Left cardiac atrium (tissue), 4 donors: ENCODE data around the gene NBPF15. TPM values are rescaled to one million over a fixed set of nuclear protein-coding genes. Genes with fewer than 3 reads are reported as not detected.
"Not testable (repeated sequence)": the region's sequence is repeated elsewhere in the genome, so short reads cannot be mapped to it uniquely, and the experiment has no call there.

Source experiments
- ATAC-seq, 2 donors: fragments of 200-7000 bp; cut with Tn5 transposase; one replicate each; pipeline ENCODE4 v1.9.1; 2020; ENCODE audit warnings: mild to moderate bottlenecking in 2 of 2, moderate library complexity in 2 of 2
- DNase-seq: peaks from one replicate; pipeline ENCODE4 v3.0.0-alpha.2; 2020
- intact Hi-C, 2 donors: fragments of 100-400 bp; cut with DNase I; formaldehyde crosslinking; loops; one replicate each; pipeline versions ENCODE4 v1.14.1 to v1.15.1; 2022 to 2023
- total RNA-seq, 2 donors: library from RNA; stranded (reverse); fragmentation: NEBNext Ultra II Directional; extraction: Animal tissue kit (Norgen Biotek cat#: 25700); gene quantifications; one replicate each; pipeline ENCODE4 v1.2.1, GENCODE V29; 2021
- donor health status: DM: no; HTN: yes; CAD: no.
- donor health status: DM: no; HTN: yes; CAD: no; lungs with severe emphysema.
- donor health status: DM: yes; HTN: yes; CAD: no.
- donor health status: Dilated cardiomyopathy.

The NBPF15 gene
- total RNA-seq, 2 donors from 2014 or later: 12.6 to 18.2 TPM

DNA sequence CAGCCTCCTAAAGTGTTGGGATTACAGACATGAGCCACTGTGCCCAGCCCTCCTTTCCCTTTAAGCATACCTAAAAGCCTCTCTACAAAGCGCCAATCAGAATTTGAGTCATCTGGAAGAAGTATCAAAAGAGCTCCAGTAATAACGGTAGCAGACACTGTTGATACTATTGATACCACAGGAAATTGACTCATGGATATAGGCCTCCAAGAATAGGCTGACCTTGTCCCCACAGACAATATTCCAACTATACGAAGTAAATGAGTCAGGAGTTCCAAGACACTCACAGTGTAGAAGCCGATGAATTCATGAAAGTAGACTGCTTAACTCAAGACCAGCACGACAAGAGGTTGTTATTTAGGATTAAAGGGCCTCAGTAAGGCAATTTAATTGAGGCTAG lies 58.7 kb downstream of the NBPF15 start:
- ATAC-seq, intact Hi-C loops, DNase-seq: not testable (repeated sequence)

DNA sequence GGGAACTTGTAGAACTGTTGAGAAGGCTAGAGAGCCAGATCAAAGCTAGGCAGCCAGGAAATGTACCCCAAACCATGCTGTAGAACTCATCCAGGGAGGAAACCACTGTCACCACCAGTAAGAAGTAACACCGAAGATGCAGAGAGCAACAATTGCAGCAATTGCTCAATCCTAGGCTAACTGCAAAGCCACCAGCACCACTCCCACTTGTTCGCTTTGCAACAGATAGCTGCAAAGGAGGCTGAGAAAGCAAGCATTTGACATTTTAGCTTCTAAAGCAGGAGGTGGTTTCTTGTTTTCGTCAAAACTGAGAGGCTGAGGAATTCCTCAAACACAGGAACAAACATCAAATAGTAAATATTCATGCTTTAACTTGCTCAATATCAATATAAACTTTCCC lies 89.8 kb downstream of the NBPF15 start:
- intact Hi-C loops, DNase-seq, ATAC-seq: not testable (repeated sequence)

Other genes with a start within 250 kb of the NBPF15 start
- gene PPIAL4E, start 88.0 kb downstream of the NBPF15 start, total RNA-seq: not detected
- gene PPIAL4F, start 131.2 kb upstream of the NBPF15 start, total RNA-seq: not detected